ENCODE results near the gene GPC5.

DNA sequence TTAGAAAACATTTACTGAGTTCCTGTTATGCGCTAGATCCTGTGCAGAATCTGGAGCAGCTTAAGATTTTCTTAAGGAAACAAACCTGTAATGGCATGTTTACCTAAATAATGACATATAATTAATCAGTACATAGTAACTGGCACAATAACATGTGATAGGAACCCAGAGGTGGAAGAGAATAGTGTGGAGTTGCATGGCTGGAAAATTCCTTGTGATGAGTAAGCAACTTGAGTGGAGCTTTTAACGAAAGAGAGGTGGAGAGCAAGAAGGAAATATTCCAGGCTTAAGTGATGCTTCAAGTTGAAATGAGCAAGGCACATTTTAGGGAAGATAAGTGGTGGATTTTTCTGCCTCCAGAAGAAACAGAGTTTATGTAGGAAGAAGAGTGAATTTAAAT is 9.2 kb upstream of the GPC5 start:
- TF ChIP-seq FOXA1 (IDR thresholded peaks at IDR 0.05): no peak
- no peak for TF ChIP-seq FOXK2 (IDR thresholded peaks at IDR 0.05)
- TF ChIP-seq SUZ12 (IDR thresholded peaks at IDR 0.05): no peak
- no peak for TF ChIP-seq ELF4 (IDR thresholded peaks at IDR 0.05)
- no peak for TF ChIP-seq HDGF (IDR thresholded peaks at IDR 0.05; ENCODE audit: borderline replicate concordance)
- no peak for TF ChIP-seq ARNT (IDR thresholded peaks at IDR 0.05)
- no peak for TF ChIP-seq FOXM1 (IDR thresholded peaks at IDR 0.05; ENCODE audit: borderline replicate concordance)
- no peak for TF ChIP-seq LEF1 (IDR thresholded peaks at IDR 0.05; ENCODE audit: borderline replicate concordance)
- no peak for TF ChIP-seq ZNF384 (IDR thresholded peaks at IDR 0.05)
- TF ChIP-seq, protein P1, sequence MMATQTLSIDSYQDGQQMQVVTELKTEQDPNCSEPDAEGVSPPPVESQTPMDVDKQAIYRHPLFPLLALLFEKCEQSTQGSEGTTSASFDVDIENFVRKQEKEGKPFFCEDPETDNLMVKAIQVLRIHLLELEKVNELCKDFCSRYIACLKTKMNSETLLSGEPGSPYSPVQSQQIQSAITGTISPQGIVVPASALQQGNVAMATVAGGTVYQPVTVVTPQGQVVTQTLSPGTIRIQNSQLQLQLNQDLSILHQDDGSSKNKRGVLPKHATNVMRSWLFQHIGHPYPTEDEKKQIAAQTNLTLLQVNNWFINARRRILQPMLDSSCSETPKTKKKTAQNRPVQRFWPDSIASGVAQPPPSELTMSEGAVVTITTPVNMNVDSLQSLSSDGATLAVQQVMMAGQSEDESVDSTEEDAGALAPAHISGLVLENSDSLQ (IDR thresholded peaks at IDR 0.05): no peak
- TF ChIP-seq L3MBTL2 (conservative IDR thresholded peaks at IDR 0.05): no peak

Measured in HEK293T (cell line).